SHP77 treated with DMSO at 0.1 percent for 48 hours (cell line): Measurements from ENCODE around the gene S100A16.
A peak's percentile ranks its signal among the peaks of the same experiment; 100 is the strongest.

Experiments
- DNase-seq: peaks from one replicate; lab custom pipeline; 2025; lab: John Stamatoyannopoulos, UW

Gene S100A16

DNA sequence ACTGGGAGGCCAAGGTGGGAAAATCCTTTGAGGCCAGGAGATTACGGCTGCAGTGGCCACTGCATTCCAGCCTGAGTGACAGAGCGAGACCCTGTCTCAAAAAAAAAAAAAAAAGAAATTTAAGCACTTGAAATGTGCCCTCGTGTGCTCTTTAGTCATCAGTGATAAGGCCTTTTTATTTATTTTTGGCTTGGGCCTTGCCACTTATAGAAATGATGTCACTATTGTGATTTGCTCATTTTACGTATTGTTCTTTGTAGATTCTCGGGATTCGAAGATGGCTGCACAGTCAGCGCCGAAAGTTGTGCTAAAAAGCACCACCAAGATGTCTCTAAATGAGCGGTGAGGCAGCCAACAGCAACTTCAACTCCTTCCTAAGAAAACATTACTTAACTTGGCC is 23.4 kb upstream of the S100A16 start:
- DNase-seq: no peak

DNA sequence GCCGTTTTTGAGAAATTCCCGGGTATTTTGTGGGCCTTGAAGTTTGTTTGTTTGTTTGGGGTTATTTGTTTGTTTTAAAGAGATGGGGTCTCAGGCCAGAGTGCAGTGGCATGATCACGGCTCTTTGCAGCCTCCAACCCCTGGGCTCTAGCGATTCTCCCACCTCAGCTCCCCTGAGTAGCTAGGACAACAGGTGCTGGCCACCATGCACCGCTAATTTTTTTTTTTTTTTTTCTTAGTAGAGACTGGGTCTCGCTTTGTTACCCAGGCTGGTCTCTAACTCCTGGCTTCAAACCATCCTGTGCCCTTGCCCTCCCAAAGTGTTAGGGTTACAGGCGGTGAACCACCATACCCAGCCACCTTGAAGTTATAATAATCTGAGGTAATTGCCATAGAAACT is 22.9 kb upstream of the S100A16 start:
- no peak for DNase-seq

DNA sequence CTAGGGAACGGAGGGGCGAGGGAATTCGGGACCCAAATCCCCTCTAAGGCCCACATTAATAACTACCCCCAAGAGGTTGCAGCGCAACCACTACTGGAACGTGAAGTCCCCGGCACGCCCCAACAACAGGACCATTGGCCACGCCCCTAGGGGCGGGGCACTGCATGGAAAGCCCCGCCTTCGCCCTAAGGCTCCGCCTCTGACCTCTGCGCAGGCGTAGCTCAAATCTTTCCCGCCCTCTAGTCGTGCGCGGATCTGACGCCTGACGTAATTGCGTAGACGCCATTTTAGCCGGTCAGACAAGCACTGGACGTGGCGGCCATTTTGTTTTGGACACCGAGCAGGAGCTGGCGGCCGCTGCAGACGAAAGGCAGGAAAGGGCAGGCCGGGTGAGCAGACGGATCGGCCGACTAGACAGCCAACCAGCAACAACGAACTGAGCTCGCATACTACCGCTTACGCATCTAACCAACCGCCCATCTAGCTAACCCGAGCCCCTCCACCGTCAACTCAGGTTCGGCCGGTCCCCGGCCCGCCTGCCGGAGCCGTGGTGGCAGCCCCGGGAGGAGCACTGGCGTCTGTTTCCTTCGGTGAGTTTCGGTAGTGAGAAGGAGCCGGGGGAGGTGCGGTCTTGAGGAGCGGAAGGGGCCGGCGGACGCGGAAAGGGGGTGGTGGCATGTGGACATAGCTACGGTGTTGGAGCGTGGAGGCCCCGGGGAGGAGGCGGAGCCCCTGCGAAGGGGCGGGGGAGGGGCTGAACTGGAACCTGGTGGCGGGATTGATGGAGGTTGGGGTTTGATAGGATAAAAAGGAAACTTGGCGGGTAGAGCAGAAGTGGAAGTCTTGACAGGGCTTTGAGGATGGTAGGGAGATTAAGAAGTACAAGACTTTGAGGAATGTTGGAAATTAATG is 21.1 kb upstream of the S100A16 start, which contains the start of gene CHTOP:
Gene CHTOP, plus strand, starts transcription at position 313 of the 912 bp plus-strand sequence. CDS start 2,523 bp downstream, outside the sequence.
- peak; percentile 98 for DNase-seq

DNA sequence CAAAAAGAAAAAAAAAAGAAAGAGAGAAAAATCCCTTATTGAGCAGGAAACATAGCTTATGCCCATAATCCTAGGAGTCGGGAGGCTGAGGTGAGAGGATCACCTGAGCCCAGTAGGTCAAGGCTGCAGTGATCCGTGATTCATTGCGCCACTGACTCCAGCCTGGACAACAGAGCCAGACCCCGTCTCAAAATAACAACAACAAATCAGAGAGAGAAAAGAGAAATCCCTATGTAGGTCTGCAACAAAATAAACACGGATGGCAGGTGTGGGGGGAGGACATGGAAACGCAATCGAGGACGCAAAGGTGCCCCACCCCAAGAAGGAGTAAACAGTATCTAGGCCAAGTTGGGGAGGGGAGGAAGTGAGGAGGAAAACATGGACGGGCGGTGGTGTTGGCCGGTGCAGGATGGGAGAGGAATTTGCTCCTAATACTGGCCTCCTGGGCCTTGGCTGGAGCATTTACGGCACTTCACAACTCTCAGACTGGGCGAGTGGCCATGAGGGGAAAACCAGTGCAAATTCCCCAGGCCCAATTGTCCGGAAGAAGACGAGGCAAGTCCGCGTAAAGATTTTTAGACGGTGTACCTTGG is 20.3 kb upstream of the S100A16 start:
- no peak for DNase-seq

DNA sequence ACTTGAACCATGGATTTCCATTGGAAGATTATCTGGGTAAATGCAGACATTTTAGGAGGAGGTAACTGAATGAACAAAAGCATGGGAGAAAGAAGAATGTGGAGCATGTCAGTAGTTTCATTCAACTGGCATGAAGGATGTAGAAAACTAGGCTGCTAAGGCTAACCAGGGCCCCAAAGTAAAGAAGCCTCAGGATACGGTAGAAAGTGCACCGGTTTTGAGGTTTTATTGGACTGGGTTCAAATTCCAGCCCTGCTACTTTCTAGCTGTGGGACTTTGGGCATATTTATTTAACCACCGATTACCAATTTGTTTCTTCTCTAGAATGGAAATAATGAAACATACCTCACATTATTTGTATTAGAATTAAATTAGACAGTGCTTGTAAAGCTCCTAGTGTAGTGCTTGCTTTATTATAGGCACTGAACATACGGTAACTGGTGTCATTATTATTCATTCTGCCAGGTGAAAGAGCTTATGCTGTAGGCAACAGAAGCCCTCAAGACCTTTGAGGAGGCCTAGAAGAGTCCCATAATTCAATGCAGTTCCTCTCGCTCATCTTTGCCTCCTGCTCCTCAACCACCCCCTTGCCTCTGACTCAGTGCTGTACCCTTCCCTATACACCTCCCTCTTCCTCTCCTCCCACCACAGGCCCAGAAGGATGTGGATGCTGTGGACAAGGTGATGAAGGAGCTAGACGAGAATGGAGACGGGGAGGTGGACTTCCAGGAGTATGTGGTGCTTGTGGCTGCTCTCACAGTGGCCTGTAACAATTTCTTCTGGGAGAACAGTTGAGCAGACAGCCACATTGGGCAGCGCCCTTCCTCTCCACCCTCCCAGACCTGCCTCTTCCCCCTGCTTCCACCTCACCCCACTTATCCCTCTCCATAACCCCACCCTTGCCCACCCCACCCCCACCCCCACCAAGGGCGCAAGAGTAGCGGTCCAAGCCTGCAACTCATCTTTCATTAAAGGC is 18.4 kb upstream of the S100A16 start:
- DNase-seq: no peak

DNA sequence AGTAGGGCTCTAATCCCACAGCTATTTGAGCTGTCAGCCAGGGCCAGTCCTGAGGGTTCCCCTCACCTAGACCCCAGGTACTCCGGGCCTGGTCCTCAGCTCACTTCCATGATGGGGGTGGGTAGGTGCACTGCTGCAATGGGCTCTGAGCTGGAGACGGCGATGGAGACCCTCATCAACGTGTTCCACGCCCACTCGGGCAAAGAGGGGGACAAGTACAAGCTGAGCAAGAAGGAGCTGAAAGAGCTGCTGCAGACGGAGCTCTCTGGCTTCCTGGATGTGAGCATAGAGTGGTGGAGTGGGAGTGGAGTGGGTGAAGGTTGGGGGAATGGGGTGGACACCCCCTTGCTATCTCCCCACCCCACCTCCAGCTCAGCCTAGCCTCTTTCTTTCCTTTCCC is 17.4 kb upstream of the S100A16 start:
- no peak for DNase-seq

DNA sequence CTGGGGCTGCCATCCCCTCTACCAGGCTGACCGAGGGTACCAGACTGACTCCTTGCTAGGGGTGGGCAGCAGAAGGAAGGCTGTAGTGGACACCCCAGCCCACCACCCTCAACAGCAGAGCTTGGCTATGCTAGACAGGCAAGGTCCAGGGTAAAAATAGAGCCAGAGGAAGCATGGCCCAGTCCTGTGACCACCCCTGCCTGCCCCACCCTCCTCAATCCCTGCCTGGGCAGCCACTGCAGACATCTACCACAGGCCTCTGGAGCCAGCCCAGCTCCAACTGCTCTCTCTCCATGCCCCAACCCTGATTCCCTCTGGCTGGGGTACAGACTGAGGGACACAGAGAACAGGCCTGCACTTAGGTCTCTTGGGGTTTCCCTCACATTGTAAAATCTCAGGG is 17.0 kb upstream of the S100A16 start:
- DNase-seq: no peak

DNA sequence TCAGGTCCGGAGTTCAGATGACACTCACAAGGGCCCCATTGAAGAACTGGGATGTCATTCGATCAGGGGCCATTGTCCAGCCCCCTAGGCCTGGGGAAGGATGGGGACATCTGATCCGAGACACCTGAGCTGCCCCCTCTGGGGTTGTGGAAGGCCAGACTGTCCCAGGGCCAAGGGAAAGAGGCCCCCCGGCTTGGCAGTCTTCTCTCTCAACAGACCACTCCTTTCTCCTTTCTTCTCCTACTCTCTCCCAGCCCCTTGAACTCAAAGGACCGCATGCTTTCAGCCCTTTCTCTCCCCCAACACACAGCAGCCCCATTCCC is 16.4 kb upstream of the S100A16 start:
- DNase-seq: no peak

DNA sequence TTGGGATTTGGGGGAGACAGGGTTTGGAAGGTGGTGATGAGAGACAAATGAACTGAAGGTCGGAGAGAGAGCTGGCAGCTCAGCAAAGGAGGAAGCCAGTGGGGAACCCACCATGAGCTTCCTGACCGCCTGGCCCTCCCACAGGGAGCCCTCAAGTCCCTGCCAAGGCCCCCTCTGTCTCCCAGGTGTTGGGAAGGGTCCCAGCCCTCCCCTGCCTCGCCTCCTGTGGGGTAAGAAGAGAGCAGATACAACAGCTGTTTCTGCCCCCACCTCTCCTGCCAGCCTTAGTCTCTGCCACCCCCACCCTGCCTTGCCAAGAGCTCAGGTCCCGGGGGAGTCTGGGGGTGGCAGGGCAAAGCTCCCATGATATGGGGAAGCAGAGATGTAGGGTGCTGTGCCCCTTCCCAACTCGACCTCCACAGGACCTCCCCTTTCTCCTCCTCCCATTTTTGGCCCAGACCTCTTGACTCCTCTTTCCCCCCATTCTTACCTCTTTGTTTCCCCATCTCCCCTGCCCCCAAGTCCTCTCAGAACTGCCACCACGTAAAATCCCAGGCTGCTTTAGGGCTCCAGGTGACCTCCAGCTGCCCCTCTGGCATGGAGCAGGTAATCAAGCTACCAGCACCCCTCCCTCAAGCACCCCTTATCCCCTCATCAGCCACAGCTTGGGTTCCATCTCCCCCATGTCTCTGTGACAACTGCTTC is 15.9 kb upstream of the S100A16 start:
- DNase-seq: no peak

DNA sequence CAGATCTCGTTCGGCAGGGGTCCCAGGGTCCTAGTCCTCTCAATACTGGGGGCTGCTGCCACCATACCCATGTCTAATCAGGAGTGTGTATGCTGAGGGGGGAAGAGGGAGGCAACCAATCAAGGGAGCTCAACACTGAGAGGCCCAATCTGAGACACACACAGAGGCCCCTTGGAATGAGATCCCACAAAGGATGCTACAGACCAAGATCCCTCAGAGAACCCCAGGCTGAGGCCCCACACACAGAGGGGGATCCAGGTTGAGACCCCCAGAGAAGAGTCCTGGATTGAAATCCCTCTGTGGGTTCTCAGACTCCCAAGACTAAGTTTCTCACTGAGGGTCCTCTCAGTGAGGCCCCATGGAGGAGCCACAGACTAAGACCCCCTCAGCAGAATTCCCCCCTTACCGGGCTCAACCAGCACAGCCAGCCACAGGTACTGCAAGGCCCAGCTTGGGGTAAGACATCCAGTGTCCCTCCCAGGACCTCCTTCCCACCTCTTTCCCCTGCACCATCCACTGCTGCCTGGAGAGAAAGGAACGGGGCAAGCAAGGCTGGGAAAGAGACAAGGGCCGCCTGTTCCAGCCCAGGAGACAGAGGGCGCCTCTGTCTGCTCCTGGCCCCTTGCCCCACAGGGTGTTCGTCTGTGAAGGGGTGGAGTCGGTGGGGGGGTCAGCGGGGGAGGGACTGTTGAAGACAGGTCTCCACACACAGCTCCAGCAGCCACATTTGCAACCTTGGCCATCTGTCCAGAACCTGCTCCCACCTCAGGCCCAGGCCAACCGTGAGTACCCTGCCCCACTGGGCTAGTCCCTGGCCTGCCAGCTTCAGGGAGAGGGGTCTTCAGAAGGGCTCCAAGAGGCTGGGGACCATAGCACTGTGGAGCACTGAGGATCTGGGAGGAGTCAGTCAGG is 15.0 kb upstream of the S100A16 start, which contains the start of gene S100A1:
Gene S100A1, plus strand, starts transcription at position 720 of the 912 bp plus-strand sequence. CDS start 2,088 bp downstream, outside the sequence.
- no peak for DNase-seq

DNA sequence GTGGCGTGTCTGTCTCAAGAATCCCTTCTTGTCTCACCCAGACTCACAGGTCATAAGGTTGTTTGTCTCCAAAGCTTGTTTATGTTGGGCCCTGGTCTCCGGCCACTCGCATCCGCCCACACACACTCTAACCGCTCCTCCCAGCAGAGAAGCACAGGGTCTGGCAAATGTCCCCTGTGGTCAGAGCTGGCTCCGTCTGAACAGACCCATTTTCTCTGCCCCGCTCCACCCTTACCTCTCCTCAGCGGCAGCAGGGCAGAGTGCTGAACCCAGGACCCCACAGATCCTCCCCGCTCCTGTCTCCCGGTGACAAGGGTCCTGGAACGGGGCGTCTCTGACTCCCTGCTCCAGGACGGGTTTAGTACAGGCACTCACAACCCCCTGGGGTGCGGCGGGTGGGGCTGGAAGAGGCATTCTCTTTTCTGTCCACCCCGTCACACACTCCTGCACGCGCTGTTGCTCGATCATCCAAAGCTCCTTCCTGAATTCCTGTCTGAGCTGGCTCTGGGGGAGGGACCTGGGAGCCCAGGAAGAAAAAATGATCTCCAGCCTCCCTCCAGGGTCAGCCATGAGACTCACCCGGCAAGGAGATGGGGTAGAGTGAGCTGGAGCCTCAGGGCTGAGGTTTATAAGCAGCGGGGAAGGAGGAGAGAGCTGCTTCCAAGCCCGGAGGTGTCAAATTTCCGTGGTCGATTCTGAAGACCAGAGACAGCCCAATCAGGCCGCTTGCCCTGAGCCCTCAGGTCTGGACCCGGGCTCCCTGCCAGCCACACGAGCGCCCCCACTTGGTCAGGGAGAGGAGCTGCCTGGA is 14.2 kb upstream of the S100A16 start, which contains the start of gene S100A13:
Gene S100A13, minus strand, starts transcription at position 602 of the 811 bp plus-strand sequence. CDS start 1,033 bp downstream, outside the sequence.
- peak; percentile 91 for DNase-seq

DNA sequence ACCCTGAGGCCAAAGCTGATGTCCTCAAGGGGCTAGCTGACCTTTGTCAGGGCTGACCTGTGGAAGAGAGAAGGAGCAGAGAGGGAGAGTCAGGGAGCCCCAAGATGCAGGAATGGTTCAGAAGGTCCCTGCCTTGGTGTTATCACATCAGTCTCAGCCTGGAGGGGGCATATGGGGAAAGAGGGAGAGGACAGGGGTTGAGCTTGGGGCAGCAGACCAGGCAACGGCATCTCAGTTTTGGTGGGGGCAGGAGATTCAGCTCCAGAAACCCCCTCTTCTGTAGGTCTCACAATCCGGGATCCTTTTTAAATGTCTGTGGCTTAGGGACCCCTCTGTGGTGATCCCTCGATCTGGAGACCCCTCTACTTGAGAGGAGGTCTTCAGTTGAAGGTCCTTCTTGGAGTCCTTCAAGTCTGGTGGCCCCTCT is 13.6 kb upstream of the S100A16 start:
- DNase-seq: no peak

DNA sequence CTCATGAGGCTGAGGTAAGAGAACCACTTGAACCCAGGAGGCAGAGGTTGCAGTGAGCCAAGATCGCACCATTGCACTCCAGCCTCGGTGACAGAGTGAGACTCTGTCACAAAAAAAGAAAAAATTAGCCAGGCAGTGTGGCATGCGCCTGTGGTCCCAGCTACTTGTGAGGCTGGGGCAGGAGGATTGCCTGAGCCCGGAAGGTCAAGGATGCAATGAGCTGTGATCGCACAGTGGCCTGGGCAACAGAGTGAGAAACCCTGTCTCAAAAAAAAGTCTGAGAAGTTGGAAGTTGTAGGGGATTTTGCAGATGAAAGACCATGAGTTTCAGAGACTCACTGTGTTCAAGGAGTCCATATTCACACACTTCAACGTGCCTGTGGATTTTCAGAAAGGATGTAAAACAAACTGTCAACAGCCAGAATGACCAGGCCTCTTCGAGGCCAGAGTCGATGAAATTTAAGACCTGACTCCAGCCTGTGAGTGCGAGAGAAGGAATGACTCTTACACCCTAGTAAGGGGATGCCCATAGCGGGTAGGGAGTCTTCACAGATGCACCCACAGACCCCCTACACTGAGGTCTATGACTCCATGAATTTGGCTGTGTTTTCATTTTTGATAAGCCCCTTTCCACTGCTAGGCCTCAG is 12.2 kb upstream of the S100A16 start:
- no peak for DNase-seq

DNA sequence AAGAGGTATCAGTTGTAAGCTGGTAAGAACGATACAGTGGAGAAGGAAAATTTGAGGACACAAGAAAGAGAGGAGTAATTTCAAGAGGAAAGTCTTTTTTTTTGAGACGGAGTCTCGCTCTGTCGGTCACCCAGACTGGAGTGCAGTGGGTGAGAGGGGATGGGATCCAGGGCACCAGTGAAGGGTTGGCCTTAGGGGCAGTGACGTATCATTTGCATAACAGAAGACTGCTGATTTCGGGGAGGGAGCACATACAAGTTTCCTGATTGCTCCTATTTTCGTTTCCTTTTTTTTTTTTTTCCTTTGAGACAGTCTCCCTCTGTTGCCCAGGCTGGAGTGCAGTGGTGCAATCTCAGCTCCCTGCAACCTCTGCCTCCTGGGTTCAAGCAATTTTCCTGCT is 10.2 kb upstream of the S100A16 start:
- no peak for DNase-seq

DNA sequence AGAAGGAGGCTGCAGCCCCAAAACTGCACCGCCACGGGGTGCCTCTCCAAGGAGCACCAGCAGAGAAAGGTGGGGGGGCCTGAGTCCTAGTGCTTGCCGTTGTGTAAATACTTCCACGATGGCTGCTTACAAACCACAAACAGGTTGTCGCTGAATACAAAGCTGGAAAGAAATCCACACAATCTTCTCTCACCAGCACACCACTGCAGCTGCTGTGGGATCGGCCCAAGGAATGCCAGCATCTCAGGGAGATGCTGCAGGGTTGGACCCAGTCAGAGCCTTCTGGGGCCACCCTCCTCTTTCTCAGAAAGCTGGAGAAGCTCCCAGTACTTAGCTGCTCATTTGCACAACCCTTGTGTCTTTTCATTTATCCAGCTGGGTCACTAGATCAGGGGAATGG is 6.2 kb upstream of the S100A16 start:
- DNase-seq: no peak

DNA sequence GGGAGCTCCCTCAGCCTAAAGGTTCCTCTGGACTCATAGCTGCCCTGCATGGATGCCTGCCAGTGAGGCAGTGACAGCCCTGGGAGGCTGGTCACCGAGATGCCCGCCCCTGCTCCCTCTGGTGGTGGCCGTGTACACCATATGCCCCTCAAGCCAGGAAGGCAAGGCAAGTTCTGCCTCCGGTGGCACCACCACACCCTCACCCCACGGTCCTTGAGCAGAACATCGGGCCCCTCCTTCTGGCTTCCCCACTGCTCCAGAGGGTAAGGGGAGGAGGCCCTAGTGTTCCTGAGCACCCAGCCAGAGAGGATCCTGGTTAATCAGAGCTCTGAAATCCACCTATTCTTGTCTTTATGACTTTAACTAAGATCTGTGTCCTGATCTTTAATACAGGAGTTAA is 4.7 kb upstream of the S100A16 start:
- peak; percentile 74 for DNase-seq

DNA sequence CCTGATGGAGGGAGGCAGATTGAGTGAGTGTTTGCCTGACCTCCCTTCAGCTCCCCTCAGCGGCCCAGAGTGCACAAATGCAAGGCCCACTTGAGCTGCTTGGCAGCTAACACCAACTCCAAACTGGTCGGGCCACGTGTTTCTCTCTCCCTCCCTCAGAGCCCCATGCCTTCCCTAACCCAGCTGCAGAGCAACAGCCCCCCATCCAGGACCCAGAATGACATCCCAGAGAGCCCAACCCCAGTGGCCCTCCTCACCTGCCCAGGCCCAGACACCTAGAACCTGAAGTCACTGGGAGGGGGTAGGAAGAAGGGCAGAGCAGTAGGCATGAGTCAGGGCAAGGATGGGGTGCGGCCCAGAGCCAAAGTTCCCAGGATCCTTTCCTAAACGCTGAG is 4.0 kb upstream of the S100A16 start:
- DNase-seq: no peak

DNA sequence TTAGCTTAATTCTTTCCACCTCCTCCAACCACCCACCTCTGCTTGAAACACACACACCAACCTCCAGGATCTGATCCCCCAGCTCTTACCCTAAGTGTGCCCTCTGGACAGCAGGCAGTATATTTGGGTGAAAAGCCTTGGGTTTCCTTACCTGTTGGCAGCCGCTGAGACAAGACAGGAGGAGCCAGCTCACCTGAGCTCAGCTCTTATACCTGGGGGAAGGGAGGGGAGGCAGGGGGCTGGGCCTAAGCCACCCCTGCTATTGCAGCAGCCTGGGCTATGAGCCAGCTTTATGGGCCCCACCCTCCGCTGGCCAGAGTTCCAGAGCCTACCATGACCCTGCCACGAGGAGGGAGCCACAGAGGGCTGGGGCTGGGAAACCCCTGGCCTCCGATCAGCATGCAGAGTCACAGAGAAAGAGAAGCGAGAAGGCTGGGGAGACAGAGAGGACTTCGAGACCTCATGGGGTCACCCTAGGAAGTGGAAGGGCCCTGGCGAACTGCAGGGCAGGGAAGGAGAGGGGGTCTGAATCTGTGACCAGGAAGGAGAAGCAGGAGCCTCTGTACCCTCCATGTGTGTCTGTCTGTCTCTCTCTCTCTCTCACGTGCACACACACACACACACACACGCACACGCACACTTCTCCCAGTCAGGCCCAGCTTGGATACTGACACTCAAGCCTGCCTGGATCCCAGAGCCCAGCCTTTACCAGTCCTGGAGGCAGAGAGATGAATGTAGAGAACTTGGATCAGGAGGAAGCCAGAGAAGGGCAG is 3.4 kb upstream of the S100A16 start, which contains the start of gene S100A14:
Gene S100A14, minus strand, starts transcription at position 182 of the 773 bp plus-strand sequence. CDS start 467 bp downstream, outside the sequence.
- DNase-seq: no peak
